Kidney (tissue), 14 donors: ENCODE measurements around the gene ANO2. TPM values are rescaled to one million over a fixed set of nuclear protein-coding genes. Genes with fewer than 3 reads are reported as not detected.

Experiments
- DNase-seq, 5 donors: peaks; one replicate each; pipeline ENCODE4 v3.0.0-alpha.2; 2013 to 2020
- FAIRE-seq: peaks from 2 replicates; lab custom pipeline; 2012; peaks lifted over from hg19 to GRCh38; lab: Jason Lieb, UNC
- H3K27ac ChIP-seq, 2 donors: one replicate each; pipeline ENCODE4 v1.7.0; 2013; ENCODE audit warnings: low read depth in 2 of 2, low read length in 2 of 2, inconsistent platforms in 1 of 2
- H3K27me3 ChIP-seq: one replicate; pipeline ENCODE4 v1.7.1; 2013; ENCODE audit warnings: low read length, inconsistent platforms; ENCODE audit not compliant: control insufficient read depth, insufficient read depth
- H3K36me3 ChIP-seq, 3 donors: one replicate each; pipeline versions ENCODE4 v1.7.0 to v1.7.1; 2013; ENCODE audit warnings: low read length in 3 of 3, control low read depth in 1 of 3, inconsistent platforms in 1 of 3; ENCODE audit not compliant: insufficient read depth in 3 of 3, control insufficient read depth in 2 of 3
- H3K4me1 ChIP-seq, 3 donors: one replicate each; pipeline versions ENCODE4 v1.7.0 to v1.7.1; 2013; ENCODE audit warnings: low read length in 3 of 3, inconsistent platforms in 1 of 3, low read depth in 1 of 3; ENCODE audit not compliant: control insufficient read depth in 2 of 3, insufficient read depth in 2 of 3
- H3K4me3 ChIP-seq, 3 donors: one replicate each; pipeline versions ENCODE4 v1.7.0 to v1.8.1; 2013; ENCODE audit warnings: low read length in 3 of 3, control low read depth in 1 of 3, inconsistent platforms in 1 of 3
- H3K9ac ChIP-seq, 3 donors: one replicate each; pipeline versions ENCODE4 v1.7.0 to v1.7.1; 2013; ENCODE audit warnings: low read length in 3 of 3, control low read depth in 1 of 3, inconsistent platforms in 1 of 3
- H3K9me3 ChIP-seq, 3 donors: one replicate each; pipeline versions ENCODE4 v1.7.0 to v1.7.1; 2013; ENCODE audit warnings: low read length in 3 of 3, control low read depth in 1 of 3, inconsistent platforms in 1 of 3; ENCODE audit not compliant: control insufficient read depth in 2 of 3, insufficient read depth in 1 of 3
- intact Hi-C: fragments of 100-400 bp; cut with DNase I; formaldehyde crosslinking; loops from one replicate; pipeline ENCODE4 v1.11.1; 2022
- polyA plus RNA-seq: library from polyadenylated mRNA; stranded (reverse); fragments of 350-450 nt; fragmentation: Illumina TruSeq; extraction: RNeasy Lipid Tissue Mini Kit (QIAGEN cat#74804); gene quantifications from one replicate; pipeline ENCODE4 v1.2.3, GENCODE V29; 2014; ENCODE audit warnings: low read depth, low replicate concordance; ENCODE audit not compliant: insufficient read depth
- total RNA-seq: library from RNA; stranded (reverse); fragmentation: NEBNext Ultra II Directional; extraction: Animal tissue kit (Norgen Biotek cat#: 25700); gene quantifications from one replicate; pipeline ENCODE4 v1.2.1, GENCODE V29; 2021
- TF ChIP-seq, protein P1 (sequence below): IDR thresholded peaks from 3 replicates; pipeline ENCODE4 v1.5.1; 2012; ENCODE audit warnings: mild to moderate bottlenecking, moderate library complexity, borderline replicate concordance; ENCODE audit not compliant: insufficient read depth; ENCODE audit errors: extremely low read depth
- donor health status: control.
- donor health status: control.
- donor health status: control.
- donor health status: control.
- donor health status: control.
- donor health status: DM: yes; HTN: yes; CAD: no.
- donor health status: Normal renal cell carcinoma (clear cell type).

The ANO2 gene
- total and polyA plus RNA-seq, 2 donors from 2014 or later, result 0.34 to 4.4 TPM

DNA sequence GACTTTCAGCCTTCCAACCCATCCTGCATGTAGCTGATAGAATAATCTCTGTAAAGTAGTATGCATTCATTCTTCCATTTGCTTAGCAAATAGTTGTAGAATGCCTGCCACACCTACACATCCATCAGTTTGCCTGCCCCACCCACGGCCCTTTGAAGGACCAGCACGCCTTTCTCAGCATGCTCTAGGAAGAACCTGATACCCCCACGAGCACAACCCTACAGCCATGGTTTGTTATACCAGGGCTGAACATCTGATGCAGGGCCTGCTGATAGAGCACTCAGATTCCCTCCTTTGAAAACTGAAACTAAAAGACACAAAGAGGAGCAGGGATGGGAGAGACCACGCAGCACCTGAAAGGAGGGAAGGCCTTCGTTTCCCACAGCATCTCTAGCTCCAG lies 205.1 kb downstream of the ANO2 start:
- H3K4me3 ChIP-seq, result no peak overlapping the region
- no peaks in the 10 kb centered on the region for H3K9me3 ChIP-seq
- H3K36me3 ChIP-seq, result no peaks in the 10 kb centered on the region
- intact Hi-C loops, result no loop called here
- peak in 3 of 5 donors; percentile 42 to 50 (median 47) for DNase-seq
- H3K27me3 ChIP-seq, result no peaks in the 10 kb centered on the region
- no peak for FAIRE-seq
- H3K9ac ChIP-seq, result no peak overlapping the region
- TF ChIP-seq, protein P1, sequence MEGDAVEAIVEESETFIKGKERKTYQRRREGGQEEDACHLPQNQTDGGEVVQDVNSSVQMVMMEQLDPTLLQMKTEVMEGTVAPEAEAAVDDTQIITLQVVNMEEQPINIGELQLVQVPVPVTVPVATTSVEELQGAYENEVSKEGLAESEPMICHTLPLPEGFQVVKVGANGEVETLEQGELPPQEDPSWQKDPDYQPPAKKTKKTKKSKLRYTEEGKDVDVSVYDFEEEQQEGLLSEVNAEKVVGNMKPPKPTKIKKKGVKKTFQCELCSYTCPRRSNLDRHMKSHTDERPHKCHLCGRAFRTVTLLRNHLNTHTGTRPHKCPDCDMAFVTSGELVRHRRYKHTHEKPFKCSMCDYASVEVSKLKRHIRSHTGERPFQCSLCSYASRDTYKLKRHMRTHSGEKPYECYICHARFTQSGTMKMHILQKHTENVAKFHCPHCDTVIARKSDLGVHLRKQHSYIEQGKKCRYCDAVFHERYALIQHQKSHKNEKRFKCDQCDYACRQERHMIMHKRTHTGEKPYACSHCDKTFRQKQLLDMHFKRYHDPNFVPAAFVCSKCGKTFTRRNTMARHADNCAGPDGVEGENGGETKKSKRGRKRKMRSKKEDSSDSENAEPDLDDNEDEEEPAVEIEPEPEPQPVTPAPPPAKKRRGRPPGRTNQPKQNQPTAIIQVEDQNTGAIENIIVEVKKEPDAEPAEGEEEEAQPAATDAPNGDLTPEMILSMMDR, result no peak
- H3K4me1 ChIP-seq, result no peaks in the 10 kb centered on the region
- no peak overlapping the region for H3K27ac ChIP-seq

DNA sequence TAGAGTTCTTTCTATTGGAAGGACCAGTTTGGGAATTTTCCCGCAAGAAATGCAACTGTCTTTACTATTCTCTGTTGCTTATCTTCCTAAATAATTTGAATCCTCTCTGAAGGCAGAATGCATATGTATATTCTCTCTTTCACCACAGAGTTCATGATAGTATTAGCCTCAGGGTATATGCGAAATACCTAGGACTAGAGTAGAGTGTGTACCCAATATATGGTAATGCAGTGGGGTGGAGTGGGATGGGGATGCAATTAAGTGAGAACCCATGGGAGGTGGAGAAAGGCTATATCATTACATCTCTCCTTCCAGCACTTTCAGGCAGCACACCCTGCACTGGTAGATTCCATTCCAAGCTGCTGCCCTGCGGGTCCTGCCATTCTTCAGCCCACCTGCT lies 207.3 kb downstream of the ANO2 start:
- H3K9me3 ChIP-seq, result no peaks in the 10 kb centered on the region
- DNase-seq (no peak), FAIRE-seq (no peak)
- H3K4me1 ChIP-seq, result no peaks in the 10 kb centered on the region
- TF ChIP-seq, protein P1, result no peak
- no peak overlapping the region for H3K27ac ChIP-seq
- H3K9ac ChIP-seq, result no peak overlapping the region
- no peaks in the 10 kb centered on the region for H3K27me3 ChIP-seq
- H3K36me3 ChIP-seq, result no peaks in the 10 kb centered on the region
- intact Hi-C loops, result no loop called here
- H3K4me3 ChIP-seq, result no peak overlapping the region

GRCh38 chr12:5736527-5736926 lies 208.5 kb downstream of the ANO2 start:
- TF ChIP-seq, protein P1, result no peak
- H3K27ac ChIP-seq, result no peak overlapping the region
- no peaks in the 10 kb centered on the region for H3K36me3 ChIP-seq
- no peak overlapping the region for H3K9ac ChIP-seq
- no peaks in the 10 kb centered on the region for H3K9me3 ChIP-seq
- H3K27me3 ChIP-seq, result no peaks in the 10 kb centered on the region
- H3K4me3 ChIP-seq, result no peak overlapping the region
- intact Hi-C loops, result no loop called here
- DNase-seq (no peak), FAIRE-seq (no peak)
- H3K4me1 ChIP-seq, result no peaks in the 10 kb centered on the region

DNA sequence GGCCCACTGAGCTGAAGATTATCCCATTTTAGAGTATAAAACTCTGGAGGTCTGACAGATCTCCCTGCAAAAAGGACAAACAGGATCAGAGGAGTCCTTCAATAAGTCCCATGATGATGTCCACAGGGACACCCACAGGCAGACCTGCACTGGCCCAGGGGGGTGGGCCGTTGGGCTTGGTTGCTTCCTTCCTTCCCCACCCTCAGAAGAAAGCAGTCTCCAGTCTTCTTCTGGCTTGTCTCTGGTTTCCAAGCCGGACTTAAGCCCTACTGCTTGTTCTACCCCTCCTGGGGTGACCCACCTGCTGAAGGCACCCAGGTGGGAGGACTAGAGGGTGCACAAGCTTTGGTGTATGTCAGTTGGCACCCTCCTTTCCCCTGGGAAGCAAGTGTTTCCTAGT lies 209.0 kb downstream of the ANO2 start:
- intact Hi-C loops, result no loop called here
- Histone ChIP-seq H3K9ac (no peak overlapping the region), H3K9me3 (no peaks in the 10 kb centered on the region), H3K36me3 (no peaks in the 10 kb centered on the region), H3K27ac (no peak overlapping the region), H3K4me1 (no peaks in the 10 kb centered on the region), H3K27me3 (no peaks in the 10 kb centered on the region), H3K4me3 (no peak overlapping the region)
- DNase-seq, result no peak
- TF ChIP-seq, protein P1, result no peak
- FAIRE-seq, result no peak
